SU-DHL-6 (cell line): ENCODE measurements around the gene PTPN14.

Experiments used
- H2AFZ ChIP-seq: fragments of 200-600 bp; sonication (generic); 2 replicates; pipeline ENCODE4 v1.6.1; 2014; ENCODE audit warnings: low read depth, mild to moderate bottlenecking, moderate library complexity, mixed read lengths, antibody characterized with exemption, low read length; ENCODE audit not compliant: severe bottlenecking
- H3F3A ChIP-seq: fragments of 200-600 bp; shearing (Covaris generic); 2 replicates; pipeline ENCODE4 v1.6.0; 2016; ENCODE audit warnings: antibody characterized with exemption, mild to moderate bottlenecking; ENCODE audit not compliant: insufficient read depth
- H3K27ac ChIP-seq: fragments of 200-600 bp; sonication (generic); 2 replicates; pipeline ENCODE4 v1.5.1; 2016; ENCODE audit warnings: low read depth, mild to moderate bottlenecking, low read length, moderate library complexity, mixed read lengths
- H3K27me3 ChIP-seq: fragments of 200-600 bp; sonication (generic), shearing (Covaris generic); 2 replicates; pipeline ENCODE4 v1.6.0; 2014; ENCODE audit warnings: mild to moderate bottlenecking, low read length
- H3K36me3 ChIP-seq: fragments of 200-600 bp; sonication (generic); 2 replicates; pipeline ENCODE4 v1.6.1; 2014; ENCODE audit warnings: mild to moderate bottlenecking, low read length, mixed read lengths
- H3K4me2 ChIP-seq: fragments of 300-600, 200-600 bp; shearing (Covaris generic), sonication (generic); 2 replicates; pipeline ENCODE4 v1.6.0; 2014; ENCODE audit warnings: low read length, low read depth, mild to moderate bottlenecking; ENCODE audit not compliant: poor library complexity, severe bottlenecking
- H3K4me3 ChIP-seq: fragments of 200-600 bp; sonication (generic); 2 replicates; pipeline ENCODE4 v1.5.1; 2014; ENCODE audit warnings: antibody characterized with exemption, low read length, mild to moderate bottlenecking, mixed read lengths; ENCODE audit not compliant: insufficient read depth, poor library complexity, severe bottlenecking
- H3K79me2 ChIP-seq: fragments of 200-600 bp; sonication (generic); 2 replicates; pipeline ENCODE4 v1.6.1; 2014; ENCODE audit warnings: mild to moderate bottlenecking, low read length, moderate library complexity; ENCODE audit not compliant: insufficient read depth
- H3K9ac ChIP-seq: fragments of 200-600 bp; sonication (generic); 2 replicates; pipeline ENCODE4 v1.7.0; 2014; ENCODE audit warnings: mild to moderate bottlenecking, low read length
- H3K9me2 ChIP-seq: fragments of 200-600 bp; sonication (generic); replicated peaks from 2 replicates; pipeline ENCODE4 v1.6.1; 2014; ENCODE audit warnings: low read length; ENCODE audit not compliant: insufficient read depth
- H3K9me3 ChIP-seq: fragments of 200-600 bp; sonication (generic); 2 replicates; pipeline ENCODE4 v1.6.1; 2014; ENCODE audit warnings: low read length, mixed read lengths; ENCODE audit not compliant: insufficient read depth
- H4K20me1 ChIP-seq: fragments of 200-600 bp; sonication (generic); 2 replicates; pipeline ENCODE4 v1.6.1; 2014; ENCODE audit warnings: low read depth, mild to moderate bottlenecking, antibody characterized with exemption, low read length, moderate library complexity, mixed read lengths
- EZH2phosphoT487 ChIP-seq: fragments of 200-600 bp; sonication (generic), shearing (Covaris generic); conservative IDR thresholded peaks from 2 replicates; pipeline ENCODE4 v1.6.1; 2018; ENCODE audit warnings: mild to moderate bottlenecking, antibody characterized with exemption, low read length, moderate library complexity, mixed read lengths
- TF ChIP-seq, protein P1 (sequence below): fragments of 200-600 bp; sonication (generic); IDR thresholded peaks from one replicate; pipeline ENCODE4 v1.5.1; 2017; ENCODE audit warnings: antibody characterized with exemption, mild to moderate bottlenecking, low read length, moderate library complexity; ENCODE audit not compliant: insufficient read depth, poor library complexity, severe bottlenecking

PTPN14 gene

GRCh38 chr1:214404154-214404553 is 147.2 kb downstream of the PTPN14 start:
- no peak for TF ChIP-seq EZH2phosphoT487
- TF ChIP-seq, protein P1, sequence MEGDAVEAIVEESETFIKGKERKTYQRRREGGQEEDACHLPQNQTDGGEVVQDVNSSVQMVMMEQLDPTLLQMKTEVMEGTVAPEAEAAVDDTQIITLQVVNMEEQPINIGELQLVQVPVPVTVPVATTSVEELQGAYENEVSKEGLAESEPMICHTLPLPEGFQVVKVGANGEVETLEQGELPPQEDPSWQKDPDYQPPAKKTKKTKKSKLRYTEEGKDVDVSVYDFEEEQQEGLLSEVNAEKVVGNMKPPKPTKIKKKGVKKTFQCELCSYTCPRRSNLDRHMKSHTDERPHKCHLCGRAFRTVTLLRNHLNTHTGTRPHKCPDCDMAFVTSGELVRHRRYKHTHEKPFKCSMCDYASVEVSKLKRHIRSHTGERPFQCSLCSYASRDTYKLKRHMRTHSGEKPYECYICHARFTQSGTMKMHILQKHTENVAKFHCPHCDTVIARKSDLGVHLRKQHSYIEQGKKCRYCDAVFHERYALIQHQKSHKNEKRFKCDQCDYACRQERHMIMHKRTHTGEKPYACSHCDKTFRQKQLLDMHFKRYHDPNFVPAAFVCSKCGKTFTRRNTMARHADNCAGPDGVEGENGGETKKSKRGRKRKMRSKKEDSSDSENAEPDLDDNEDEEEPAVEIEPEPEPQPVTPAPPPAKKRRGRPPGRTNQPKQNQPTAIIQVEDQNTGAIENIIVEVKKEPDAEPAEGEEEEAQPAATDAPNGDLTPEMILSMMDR, result no peak
- Histone ChIP-seq H2AFZ (no peak overlapping the region), H3K79me2 (no peaks in the 10 kb centered on the region), H3K4me3 (no peak overlapping the region), H3K27me3 (no peaks in the 10 kb centered on the region), H3K9me2 (no peaks in the 10 kb centered on the region), H3F3A (no peaks in the 10 kb centered on the region), H3K9me3 (no peaks in the 10 kb centered on the region), H3K27ac (no peak overlapping the region), H3K9ac (no peak overlapping the region), H3K4me2 (no peak overlapping the region), H3K36me3 (no peaks in the 10 kb centered on the region), H4K20me1 (no peaks in the 10 kb centered on the region)

GRCh38 chr1:214403431-214403830 is 148.0 kb downstream of the PTPN14 start:
- no peak overlapping the region for H2AFZ ChIP-seq
- H3K4me3 ChIP-seq, result no peak overlapping the region
- TF ChIP-seq, protein P1, result no peak
- TF ChIP-seq EZH2phosphoT487, result no peak
- no peaks in the 10 kb centered on the region for H3K9me3 ChIP-seq
- H3F3A ChIP-seq, result no peaks in the 10 kb centered on the region
- H3K9me2 ChIP-seq, result no peaks in the 10 kb centered on the region
- no peak overlapping the region for H3K4me2 ChIP-seq
- H3K79me2 ChIP-seq, result no peaks in the 10 kb centered on the region
- no peaks in the 10 kb centered on the region for H3K36me3 ChIP-seq
- H3K27ac ChIP-seq, result no peak overlapping the region
- H3K27me3 ChIP-seq, result no peaks in the 10 kb centered on the region
- H4K20me1 ChIP-seq, result no peaks in the 10 kb centered on the region
- no peak overlapping the region for H3K9ac ChIP-seq

GRCh38 chr1:214402613-214403083 is 148.8 kb downstream of the PTPN14 start:
- Histone ChIP-seq H3K9me3 (no peaks in the 10 kb centered on the region), H3K27ac (no peak overlapping the region), H3K36me3 (no peaks in the 10 kb centered on the region), H3K4me2 (no peak overlapping the region), H3F3A (no peaks in the 10 kb centered on the region), H3K9ac (no peak overlapping the region), H3K9me2 (no peaks in the 10 kb centered on the region), H3K4me3 (no peak overlapping the region), H3K79me2 (no peaks in the 10 kb centered on the region), H2AFZ (no peak overlapping the region), H3K27me3 (no peaks in the 10 kb centered on the region), H4K20me1 (no peaks in the 10 kb centered on the region)
- TF ChIP-seq, protein P1, result no peak
- TF ChIP-seq EZH2phosphoT487, result no peak

DNA sequence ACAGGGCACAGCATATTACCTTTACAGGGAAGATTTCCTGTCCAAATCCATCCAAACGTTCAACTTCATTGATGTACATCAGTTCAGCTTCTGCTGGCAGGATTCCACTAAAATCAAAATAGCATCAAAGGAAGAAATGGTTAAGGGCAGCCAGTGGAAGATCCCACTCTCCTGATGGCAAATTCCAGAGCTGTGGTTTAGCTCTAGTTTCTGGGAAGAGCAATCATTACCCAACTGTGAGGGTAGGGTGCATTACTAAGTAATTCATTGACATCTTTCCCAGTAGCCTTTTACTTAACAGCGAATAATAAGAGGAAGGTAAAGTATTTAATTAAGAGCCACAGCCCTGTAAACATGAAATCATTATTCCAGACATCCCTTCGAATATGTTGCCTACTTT is 149.7 kb downstream of the PTPN14 start:
- TF ChIP-seq, protein P1, result no peak
- TF ChIP-seq EZH2phosphoT487, result no peak
- H3K79me2 ChIP-seq, result no peaks in the 10 kb centered on the region
- no peak overlapping the region for H3K9ac ChIP-seq
- H3K4me2 ChIP-seq, result no peak overlapping the region
- H3K9me2 ChIP-seq, result no peaks in the 10 kb centered on the region
- no peaks in the 10 kb centered on the region for H3F3A ChIP-seq
- no peaks in the 10 kb centered on the region for H3K27me3 ChIP-seq
- no peak overlapping the region for H2AFZ ChIP-seq
- H3K27ac ChIP-seq, result no peak overlapping the region
- no peak overlapping the region for H3K4me3 ChIP-seq
- H4K20me1 ChIP-seq, result no peaks in the 10 kb centered on the region
- no peaks in the 10 kb centered on the region for H3K9me3 ChIP-seq
- no peaks in the 10 kb centered on the region for H3K36me3 ChIP-seq
